ENCODE data around the gene ANKS1A. TPM values are rescaled to one million over a fixed set of nuclear protein-coding genes. Genes with fewer than 3 reads are reported as not detected.

Gene ANKS1A
- total and polyA plus RNA-seq, 2 of the 4 experiments (the other 2 are of a cell fraction): 7.2 to 7.5 TPM

DNA sequence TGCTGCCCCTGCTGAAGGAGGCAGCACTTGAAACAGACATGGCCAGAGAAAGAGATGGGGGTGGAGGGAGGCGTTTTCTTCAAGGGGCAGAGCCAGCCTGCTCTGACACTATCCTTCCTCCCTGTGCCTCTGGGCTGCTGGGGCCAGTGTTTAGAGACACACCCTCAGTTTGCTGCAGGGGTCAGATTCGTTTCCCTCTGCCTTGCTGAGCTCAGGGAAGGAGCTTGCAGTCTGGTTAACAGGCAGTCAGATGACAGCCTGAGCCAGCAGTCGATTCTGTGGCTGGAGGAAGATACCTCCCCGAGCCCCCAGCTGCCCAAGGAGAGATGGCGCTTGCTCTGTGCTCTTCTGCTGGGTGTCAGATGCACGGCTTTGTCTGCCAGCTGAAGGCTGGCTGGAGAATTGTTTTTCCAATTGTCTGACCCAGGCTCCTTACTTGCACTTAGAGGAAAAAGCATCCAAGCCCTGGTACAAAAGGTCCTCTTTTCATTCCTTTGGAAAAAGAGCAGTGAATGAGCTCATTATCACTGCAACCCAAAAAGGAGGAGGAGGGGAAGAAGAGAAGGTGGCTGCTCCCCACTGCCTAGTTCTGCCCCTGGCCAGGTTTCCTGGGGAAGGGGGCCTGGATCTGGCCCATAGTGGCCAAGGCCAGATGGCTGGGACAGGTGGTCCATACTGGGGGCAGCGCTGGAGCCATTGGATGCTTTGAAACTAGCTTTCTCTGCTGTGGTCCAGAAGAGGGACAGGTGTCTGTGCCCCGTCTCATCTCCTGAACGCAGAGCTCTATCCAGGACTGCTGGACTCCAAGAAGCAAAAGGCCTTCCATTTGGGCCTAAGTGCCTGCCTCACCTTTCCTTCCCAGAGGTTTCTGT, 163.9 kb downstream of the ANKS1A start:
- no TSS peak for BruUV-seq (replicated peaks)
- H3K27me3 ChIP-seq (ENCODE audit: control insufficient read depth, insufficient read depth, low read length): no peaks in the 10 kb centered on the region
- no peak overlapping the region for H4K91ac ChIP-seq (ENCODE audit: insufficient read depth, low read depth, low read length)
- H3K23ac ChIP-seq (ENCODE audit: low read depth, low read length): no peak overlapping the region
- peaks cover 26% of the 10 kb centered on the region for H3K9me1 ChIP-seq (ENCODE audit: insufficient read depth, low read length)
- 0 out of 2 replicates have a peak overlapping the region, but pooled peaks have one; percentile 13 for H3K14ac ChIP-seq (replicated peaks; ENCODE audit: low read depth, low read length)
- H3K4me3 ChIP-seq (ENCODE audit: insufficient read depth, low read depth, low read length): no peak overlapping the region
- peak overlapping the region; percentile 26 for H2AFZ ChIP-seq (replicated peaks; ENCODE audit: low read length, poor library complexity)
- in situ Hi-C loops (cut with MboI; ENCODE audit: low sequenced_read_pairs) (no loop called here), intact Hi-C loops (cut with micrococcal nuclease) (loop anchor here (5.0 kb wide), 1 partner anchor 36 kb away; no protein-coding TSS in a partner anchor), dilution Hi-C loops (cut with HindIII; ENCODE audit: low sequenced_read_pairs, unreplicated experiment) (no loop called here)
- peak overlapping the region; percentile 5; the same call in 1 of the 2 replicates for H3K4ac ChIP-seq (ENCODE audit: low read depth, low read length)
- no peak overlapping the region for H3K56ac ChIP-seq (ENCODE audit: extremely low read depth, insufficient read depth, low read length)
- ChIA-PET POLR2A (ENCODE audit: unreplicated experiment) (interaction anchor here (0.6 to 1.1 kb wide), 2 partner anchors 15 to 18 kb away, joined by 4 read pairs; no protein-coding TSS in a partner anchor), CTCF (interaction anchor here (0.5 to 0.6 kb wide), 3 partner anchors 24 to 1412 kb away, joined by 3 read pairs; no protein-coding TSS in a partner anchor)
- H2AK5ac ChIP-seq (ENCODE audit: low read depth, low read length): no peak overlapping the region
- no peak for TF ChIP-seq CHD1 (IDR thresholded peaks at IDR 0.05; ENCODE audit: low read depth, low read length)
- no peak overlapping the region for H2BK120ac ChIP-seq (ENCODE audit: low read depth, low read length)
- no peak overlapping the region for H3K27ac ChIP-seq (ENCODE audit: insufficient read depth, low read length)
- H2BK5ac ChIP-seq (ENCODE audit: low read depth, low read length, poor library complexity, severe bottlenecking): no peak overlapping the region
- H2BK20ac ChIP-seq (ENCODE audit: low read depth, low read length): no peak overlapping the region
- H2BK15ac ChIP-seq (ENCODE audit: low read depth, low read length): no peak overlapping the region; the same call in 2 of the 3 replicates
- H3K4me2 ChIP-seq (ENCODE audit: low read depth, low read length): no peak overlapping the region; the same call in 1 of the 2 replicates
- H3K18ac ChIP-seq (ENCODE audit: low read depth, low read length): no peak overlapping the region; the same call in 1 of the 2 replicates
- WGBS, 2 experiments (ENCODE audit: extremely low coverage in 2 of 2, insufficient read length in 1 of 2): 65% methylated on average over 6 of the region's 9 CpGs; no CpG with 5 or more reads in 1 of the 2 experiments
- no peaks in the 10 kb centered on the region for H3K9me3 ChIP-seq (ENCODE audit: control insufficient read depth, insufficient read depth, low read length)
- peaks cover 8% of the 10 kb centered on the region for H3K36me3 ChIP-seq (ENCODE audit: control insufficient read depth, insufficient read depth, low read length)
- peaks cover 6% of the 10 kb centered on the region for H4K20me1 ChIP-seq (ENCODE audit: insufficient read depth, low read length)
- H3K79me1 ChIP-seq (ENCODE audit: low read depth in 1 of 2, low read length in 2 of 2): peaks cover 3 to 18% of the 10 kb centered on the region in 2 experiments; a peak in 3 of 4 replicates
- peak overlapping the region; percentile 69 for H2AK9ac ChIP-seq (replicated peaks; ENCODE audit: low read depth, low read length, poor library complexity)
- no peak overlapping the region; the same call in 1 of the 2 replicates for H3K9ac ChIP-seq (ENCODE audit: low read depth, low read length)
- H4K5ac ChIP-seq (ENCODE audit: low read depth, low read length): no peak overlapping the region
- DNase-seq (peak; percentile 56), ATAC-seq (ENCODE audit: low read depth) (peak; percentile 50)
- no peak overlapping the region for H4K8ac ChIP-seq (ENCODE audit: low read depth in 2 of 2, low read length in 2 of 2)
- peaks cover 31% of the 10 kb centered on the region for H3K4me1 ChIP-seq (ENCODE audit: control insufficient read depth, insufficient read depth, low read length)

All from IMR-90 (cell line).